ENCODE results near the gene LONP2. TPM values are rescaled to one million over a fixed set of nuclear protein-coding genes. Genes with fewer than 3 reads are reported as not detected.

The LONP2 gene
- total RNA-seq, 1 donor from 2014 or later: 30.6 TPM

- DNase-seq (ENCODE audit: low spot score): no peak
- Mint-ChIP-seq H3K27me3 (ENCODE audit: insufficient read depth, low read depth) (peaks cover 3% of the 10 kb centered on the region), H3K27ac (no peak overlapping the region), H3K36me3 (peaks cover 16% of the 10 kb centered on the region), H3K9me3 (no peaks in the 10 kb centered on the region), H3K4me3 (no peak overlapping the region), H3K4me1 (no peaks in the 10 kb centered on the region)
- H3K9ac ChIP-seq: no peak overlapping the region
- H3K27me3 ChIP-seq: no peaks in the 10 kb centered on the region
- H3K36me3 ChIP-seq: peaks cover 12% of the 10 kb centered on the region
- H3K4me3 ChIP-seq: no peak overlapping the region
- no peak overlapping the region for H3K4me2 ChIP-seq
- no peaks in the 10 kb centered on the region for H3K79me2 ChIP-seq (ENCODE audit: low read depth)
- H3K27ac ChIP-seq: no peak overlapping the region
- H3F3A ChIP-seq (ENCODE audit: low read depth): no peaks in the 10 kb centered on the region
- no peaks in the 10 kb centered on the region for H3K4me1 ChIP-seq
- no peak overlapping the region for H2AFZ ChIP-seq (replicated peaks)
- H4K20me1 ChIP-seq (ENCODE audit: low read depth): no peaks in the 10 kb centered on the region
- TF ChIP-seq EZH2phosphoT487 (IDR thresholded peaks at IDR 0.05): no peak
- no peaks in the 10 kb centered on the region for H3K9me3 ChIP-seq (ENCODE audit: low read depth)
Observed at GRCh38 chr16:48262631-48263030, 18.5 kb downstream of the LONP2 start.

DNA sequence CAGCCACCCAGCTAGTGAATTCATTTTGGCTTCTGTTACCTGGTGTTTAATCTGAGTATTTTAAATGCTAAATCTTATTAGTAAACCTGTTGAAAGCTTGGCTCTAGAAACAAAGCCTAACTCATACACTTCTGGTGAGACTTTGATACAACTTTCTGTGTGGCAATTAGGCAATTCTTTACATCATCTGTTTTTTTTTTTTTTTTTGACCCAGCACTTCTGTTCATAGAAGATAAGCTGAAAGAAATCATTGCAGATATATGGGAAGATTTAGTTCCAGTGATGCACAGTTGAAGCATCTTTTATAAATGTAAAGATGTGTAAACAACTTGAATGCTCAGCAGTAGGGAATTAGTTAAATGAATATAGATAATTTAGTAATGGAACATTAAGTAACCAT, 24.9 kb downstream of the LONP2 start:
- H4K20me1 ChIP-seq (ENCODE audit: low read depth): peaks cover 2% of the 10 kb centered on the region
- H3K4me2 ChIP-seq: no peak overlapping the region
- Mint-ChIP-seq H3K36me3 (peaks cover 10% of the 10 kb centered on the region), H3K27me3 (ENCODE audit: insufficient read depth, low read depth) (peaks cover 3% of the 10 kb centered on the region), H3K9me3 (no peaks in the 10 kb centered on the region), H3K4me1 (no peaks in the 10 kb centered on the region), H3K4me3 (no peak overlapping the region), H3K27ac (no peak overlapping the region)
- no peaks in the 10 kb centered on the region for H3K27me3 ChIP-seq
- H3K4me1 ChIP-seq: no peaks in the 10 kb centered on the region
- no peaks in the 10 kb centered on the region for H3K36me3 ChIP-seq
- H3K4me3 ChIP-seq: no peak overlapping the region
- H3K79me2 ChIP-seq (ENCODE audit: low read depth): no peaks in the 10 kb centered on the region
- no peak for DNase-seq (ENCODE audit: low spot score)
- H3K9ac ChIP-seq: no peak overlapping the region
- H3F3A ChIP-seq (ENCODE audit: low read depth): no peaks in the 10 kb centered on the region
- no peak overlapping the region for H3K27ac ChIP-seq
- H2AFZ ChIP-seq (replicated peaks): no peak overlapping the region
- no peaks in the 10 kb centered on the region for H3K9me3 ChIP-seq (ENCODE audit: low read depth)
- TF ChIP-seq EZH2 (IDR thresholded peaks at IDR 0.05) (no peak), EZH2phosphoT487 (IDR thresholded peaks at IDR 0.05) (no peak)
- TF ChIP-seq, protein P1, sequence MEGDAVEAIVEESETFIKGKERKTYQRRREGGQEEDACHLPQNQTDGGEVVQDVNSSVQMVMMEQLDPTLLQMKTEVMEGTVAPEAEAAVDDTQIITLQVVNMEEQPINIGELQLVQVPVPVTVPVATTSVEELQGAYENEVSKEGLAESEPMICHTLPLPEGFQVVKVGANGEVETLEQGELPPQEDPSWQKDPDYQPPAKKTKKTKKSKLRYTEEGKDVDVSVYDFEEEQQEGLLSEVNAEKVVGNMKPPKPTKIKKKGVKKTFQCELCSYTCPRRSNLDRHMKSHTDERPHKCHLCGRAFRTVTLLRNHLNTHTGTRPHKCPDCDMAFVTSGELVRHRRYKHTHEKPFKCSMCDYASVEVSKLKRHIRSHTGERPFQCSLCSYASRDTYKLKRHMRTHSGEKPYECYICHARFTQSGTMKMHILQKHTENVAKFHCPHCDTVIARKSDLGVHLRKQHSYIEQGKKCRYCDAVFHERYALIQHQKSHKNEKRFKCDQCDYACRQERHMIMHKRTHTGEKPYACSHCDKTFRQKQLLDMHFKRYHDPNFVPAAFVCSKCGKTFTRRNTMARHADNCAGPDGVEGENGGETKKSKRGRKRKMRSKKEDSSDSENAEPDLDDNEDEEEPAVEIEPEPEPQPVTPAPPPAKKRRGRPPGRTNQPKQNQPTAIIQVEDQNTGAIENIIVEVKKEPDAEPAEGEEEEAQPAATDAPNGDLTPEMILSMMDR (IDR thresholded peaks at IDR 0.05): no peak

DNA sequence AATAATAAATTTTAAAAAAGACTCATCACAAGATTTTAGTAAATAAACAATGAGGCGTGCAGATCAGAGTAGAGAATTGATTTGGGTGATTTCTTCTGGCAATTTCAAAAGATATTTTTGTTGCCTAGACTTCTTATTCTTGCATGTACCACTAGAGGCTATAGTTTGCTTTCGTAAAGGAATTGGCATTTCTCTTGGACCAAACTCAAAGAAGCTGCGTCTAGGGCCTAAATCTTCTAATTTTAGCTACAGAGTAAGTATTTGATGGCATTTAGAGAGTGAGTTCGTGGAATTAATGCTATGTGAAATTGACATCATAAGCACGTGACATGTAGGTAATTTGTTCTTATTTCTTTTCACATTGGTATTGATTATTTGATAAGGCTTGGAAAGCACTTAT, 27.6 kb downstream of the LONP2 start:
- Histone ChIP-seq H3K4me2 (no peak overlapping the region), H3K36me3 (no peaks in the 10 kb centered on the region), H3K79me2 (ENCODE audit: low read depth) (no peaks in the 10 kb centered on the region), H3K9ac (no peak overlapping the region), H4K20me1 (ENCODE audit: low read depth) (peaks cover 2% of the 10 kb centered on the region), H2AFZ (replicated peaks) (no peak overlapping the region), H3K4me1 (no peaks in the 10 kb centered on the region), H3K9me3 (ENCODE audit: low read depth) (no peaks in the 10 kb centered on the region), H3K4me3 (no peak overlapping the region), H3K27ac (no peak overlapping the region), H3K27me3 (no peaks in the 10 kb centered on the region), H3F3A (ENCODE audit: low read depth) (no peaks in the 10 kb centered on the region)
- Mint-ChIP-seq H3K27me3 (ENCODE audit: insufficient read depth, low read depth) (no peaks in the 10 kb centered on the region), H3K27ac (no peak overlapping the region), H3K36me3 (peaks cover 2% of the 10 kb centered on the region), H3K9me3 (no peaks in the 10 kb centered on the region), H3K4me1 (no peaks in the 10 kb centered on the region), H3K4me3 (no peak overlapping the region)
- DNase-seq (ENCODE audit: low spot score): no peak
- TF ChIP-seq, protein P1 (IDR thresholded peaks at IDR 0.05): no peak
- no peak for TF ChIP-seq EZH2phosphoT487 (IDR thresholded peaks at IDR 0.05)
- no peak for TF ChIP-seq EZH2 (IDR thresholded peaks at IDR 0.05)

- Histone ChIP-seq H3K9ac (no peak overlapping the region), H3F3A (ENCODE audit: low read depth) (no peaks in the 10 kb centered on the region), H3K27me3 (no peaks in the 10 kb centered on the region), H3K79me2 (ENCODE audit: low read depth) (no peaks in the 10 kb centered on the region), H2AFZ (replicated peaks) (no peak overlapping the region), H3K9me3 (ENCODE audit: low read depth) (no peaks in the 10 kb centered on the region), H4K20me1 (ENCODE audit: low read depth) (peaks cover 2% of the 10 kb centered on the region), H3K27ac (no peak overlapping the region), H3K36me3 (no peaks in the 10 kb centered on the region), H3K4me3 (no peak overlapping the region), H3K4me2 (no peak overlapping the region), H3K4me1 (no peaks in the 10 kb centered on the region)
- Mint-ChIP-seq H3K36me3 (peaks cover 2% of the 10 kb centered on the region), H3K9me3 (no peaks in the 10 kb centered on the region), H3K27me3 (ENCODE audit: insufficient read depth, low read depth) (no peaks in the 10 kb centered on the region), H3K4me1 (no peaks in the 10 kb centered on the region), H3K27ac (no peak overlapping the region), H3K4me3 (no peak overlapping the region)
- no peak for DNase-seq (ENCODE audit: low spot score)
- TF ChIP-seq EZH2phosphoT487 (IDR thresholded peaks at IDR 0.05) (no peak), EZH2 (IDR thresholded peaks at IDR 0.05) (no peak)
Observed at GRCh38 chr16:48272837-48273421, 28.8 kb downstream of the LONP2 start.

All from neural progenitor cell (in vitro differentiated cells).